Measurements from ENCODE around the gene KRT71.

DNA sequence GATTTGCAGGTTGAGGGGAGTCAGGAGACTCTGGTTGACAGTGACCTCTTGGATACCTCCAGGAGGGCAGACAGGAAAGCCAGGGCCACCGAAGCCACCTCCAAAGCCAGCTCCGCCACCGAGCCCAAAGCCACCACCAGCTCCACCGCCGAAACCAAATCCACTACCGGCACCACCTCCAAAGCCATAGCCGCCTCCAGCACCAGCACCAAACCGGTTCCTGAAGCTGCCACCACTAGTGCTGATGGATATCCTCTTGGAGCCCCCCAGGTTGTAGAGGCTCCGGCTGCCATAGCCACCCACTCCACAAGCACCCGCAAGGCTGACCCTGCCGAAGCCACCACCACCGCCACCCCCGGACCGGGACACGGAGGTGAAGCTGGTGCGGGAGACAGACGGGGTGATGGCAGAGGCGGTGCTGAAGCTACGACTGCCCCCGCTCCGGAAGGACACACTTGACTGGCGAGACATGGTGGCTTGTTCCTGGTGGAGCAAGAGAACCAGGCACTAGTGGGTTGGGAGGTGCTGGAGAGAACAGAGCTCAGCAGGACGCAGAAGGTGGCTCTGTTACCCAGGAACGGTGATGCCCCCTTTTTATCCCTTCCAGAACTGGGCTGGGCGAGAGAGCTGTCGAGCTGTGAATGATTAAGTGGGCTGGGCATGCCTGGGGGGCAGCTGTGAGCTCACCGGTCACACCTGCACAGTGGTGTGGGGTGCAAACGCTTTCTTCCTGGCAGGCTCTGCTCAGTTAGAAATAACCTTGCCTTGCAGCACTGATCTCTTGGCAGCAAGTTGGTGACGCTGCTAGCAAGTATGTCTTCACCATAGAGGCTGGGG is 32.9 kb downstream of the KRT71 start, which contains the start of gene KRT5:
- TF ChIP-seq, protein P1, sequence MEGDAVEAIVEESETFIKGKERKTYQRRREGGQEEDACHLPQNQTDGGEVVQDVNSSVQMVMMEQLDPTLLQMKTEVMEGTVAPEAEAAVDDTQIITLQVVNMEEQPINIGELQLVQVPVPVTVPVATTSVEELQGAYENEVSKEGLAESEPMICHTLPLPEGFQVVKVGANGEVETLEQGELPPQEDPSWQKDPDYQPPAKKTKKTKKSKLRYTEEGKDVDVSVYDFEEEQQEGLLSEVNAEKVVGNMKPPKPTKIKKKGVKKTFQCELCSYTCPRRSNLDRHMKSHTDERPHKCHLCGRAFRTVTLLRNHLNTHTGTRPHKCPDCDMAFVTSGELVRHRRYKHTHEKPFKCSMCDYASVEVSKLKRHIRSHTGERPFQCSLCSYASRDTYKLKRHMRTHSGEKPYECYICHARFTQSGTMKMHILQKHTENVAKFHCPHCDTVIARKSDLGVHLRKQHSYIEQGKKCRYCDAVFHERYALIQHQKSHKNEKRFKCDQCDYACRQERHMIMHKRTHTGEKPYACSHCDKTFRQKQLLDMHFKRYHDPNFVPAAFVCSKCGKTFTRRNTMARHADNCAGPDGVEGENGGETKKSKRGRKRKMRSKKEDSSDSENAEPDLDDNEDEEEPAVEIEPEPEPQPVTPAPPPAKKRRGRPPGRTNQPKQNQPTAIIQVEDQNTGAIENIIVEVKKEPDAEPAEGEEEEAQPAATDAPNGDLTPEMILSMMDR (IDR thresholded peaks at IDR 0.05) = no peak
- TF ChIP-seq POLR2A (IDR thresholded peaks at IDR 0.05) = peak in 2 of 4 donors; percentile 85 to 94
